Activated CD4-positive, alpha-beta T cell treated with anti-CD3 and anti-CD28 coated beads for 36 hours (primary cell): ENCODE data around the gene SLC49A3. TPM values are rescaled to one million over a fixed set of nuclear protein-coding genes. Genes with fewer than 3 reads are reported as not detected.

Source experiments
- total RNA-seq, 2 experiments: library from RNA; stranded (reverse); gene quantifications; one replicate each; pipeline ENCODE4 v1.2.3, GENCODE V29; 2021

Gene SLC49A3
- total RNA-seq, 2 experiments from 2014 or later: 0.09 to 0.39 TPM

Other genes starting within 250 kb of the SLC49A3 start
- gene ZNF721, start 190.0 kb downstream of the SLC49A3 start, total RNA-seq: 10 to 100 TPM; 32.3 to 37.9 TPM
- gene PIGG, start 189.9 kb downstream of the SLC49A3 start, total RNA-seq: 10 to 100 TPM; 39.9 to 48.2 TPM
- gene TMEM271, start 112.9 kb downstream of the SLC49A3 start, total RNA-seq: not detected
- 10 to 100 TPM; 16.2 to 17.2 TPM for gene PDE6B, start 63.6 kb downstream of the SLC49A3 start, total RNA-seq
- gene ATP5ME, start 14.9 kb downstream of the SLC49A3 start, total RNA-seq: 100 to 1,000 TPM; 147 to 210 TPM
- gene MYL5, start 14.6 kb downstream of the SLC49A3 start, total RNA-seq: 10 to 100 TPM; 13.7 to 16.4 TPM
- gene PCGF3, start 16.7 kb upstream of the SLC49A3 start, total RNA-seq: 10 to 100 TPM; 20.6 to 22.5 TPM
- gene CPLX1, start 137.0 kb upstream of the SLC49A3 start, total RNA-seq: under 1 TPM; 0.28 to 0.50 TPM
- gene GAK, start 243.2 kb upstream of the SLC49A3 start, total RNA-seq: 10 to 100 TPM; 82.9 to 88.0 TPM
- gene TMEM175, start 243.3 kb upstream of the SLC49A3 start, total RNA-seq: 10 to 100 TPM; 15.2 to 17.3 TPM